ENCODE data around the gene MPRIP.

MPRIP gene

DNA sequence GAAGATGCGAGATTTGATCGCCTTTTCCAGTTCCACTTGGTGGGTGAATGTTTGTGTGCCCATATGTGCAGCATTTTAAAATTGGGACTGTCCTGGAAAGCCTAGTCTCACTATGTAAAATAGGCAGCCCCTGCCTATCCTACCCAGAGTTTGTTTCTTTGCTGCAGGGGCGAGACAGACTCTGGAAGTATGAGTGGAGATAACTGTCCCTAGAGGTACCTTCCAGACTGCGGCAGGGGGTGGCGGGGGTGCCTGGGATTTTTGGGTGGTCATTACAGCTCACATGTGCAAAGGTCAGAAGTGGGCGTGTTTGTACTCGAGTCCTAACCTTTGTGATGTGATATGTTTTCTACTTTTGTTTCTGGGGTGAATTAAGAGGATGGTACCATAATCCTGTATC, 36.6 kb downstream of the MPRIP start:
- TF ChIP-seq, protein P1, sequence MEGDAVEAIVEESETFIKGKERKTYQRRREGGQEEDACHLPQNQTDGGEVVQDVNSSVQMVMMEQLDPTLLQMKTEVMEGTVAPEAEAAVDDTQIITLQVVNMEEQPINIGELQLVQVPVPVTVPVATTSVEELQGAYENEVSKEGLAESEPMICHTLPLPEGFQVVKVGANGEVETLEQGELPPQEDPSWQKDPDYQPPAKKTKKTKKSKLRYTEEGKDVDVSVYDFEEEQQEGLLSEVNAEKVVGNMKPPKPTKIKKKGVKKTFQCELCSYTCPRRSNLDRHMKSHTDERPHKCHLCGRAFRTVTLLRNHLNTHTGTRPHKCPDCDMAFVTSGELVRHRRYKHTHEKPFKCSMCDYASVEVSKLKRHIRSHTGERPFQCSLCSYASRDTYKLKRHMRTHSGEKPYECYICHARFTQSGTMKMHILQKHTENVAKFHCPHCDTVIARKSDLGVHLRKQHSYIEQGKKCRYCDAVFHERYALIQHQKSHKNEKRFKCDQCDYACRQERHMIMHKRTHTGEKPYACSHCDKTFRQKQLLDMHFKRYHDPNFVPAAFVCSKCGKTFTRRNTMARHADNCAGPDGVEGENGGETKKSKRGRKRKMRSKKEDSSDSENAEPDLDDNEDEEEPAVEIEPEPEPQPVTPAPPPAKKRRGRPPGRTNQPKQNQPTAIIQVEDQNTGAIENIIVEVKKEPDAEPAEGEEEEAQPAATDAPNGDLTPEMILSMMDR (IDR thresholded peaks at IDR 0.05), result no peak
- peak overlapping the region in 1 of 2 donors; percentile 47 for H3K27ac ChIP-seq
- no peak for DNase-seq (ENCODE audit: low spot score)
- no peak overlapping the region for H3K4me3 ChIP-seq

DNA sequence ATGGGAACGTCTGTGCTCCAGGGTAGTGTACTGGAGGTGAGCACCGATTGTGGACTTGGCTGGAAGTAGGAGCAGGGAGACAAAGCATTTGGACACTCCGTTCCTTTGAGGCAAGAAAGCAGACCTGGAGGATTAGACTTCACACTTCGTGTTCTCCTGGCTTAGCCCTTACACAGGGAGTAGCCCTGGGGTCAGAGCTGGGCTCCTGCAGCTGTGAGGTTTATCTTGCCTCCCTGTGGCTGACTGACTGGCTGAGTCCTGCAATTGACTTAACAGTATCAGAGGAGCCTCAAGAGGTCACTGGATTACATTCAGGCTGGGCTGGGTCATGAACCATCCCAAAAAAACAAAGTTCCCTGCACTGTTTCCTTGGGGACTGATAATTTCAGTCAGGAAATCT, 37.1 kb downstream of the MPRIP start:
- TF ChIP-seq, protein P1 (IDR thresholded peaks at IDR 0.05), result no peak
- peak overlapping the region; percentile 26 for H3K4me3 ChIP-seq
- peak overlapping the region in 1 of 2 donors; percentile 47 for H3K27ac ChIP-seq
- no peak for DNase-seq (ENCODE audit: low spot score)

DNA sequence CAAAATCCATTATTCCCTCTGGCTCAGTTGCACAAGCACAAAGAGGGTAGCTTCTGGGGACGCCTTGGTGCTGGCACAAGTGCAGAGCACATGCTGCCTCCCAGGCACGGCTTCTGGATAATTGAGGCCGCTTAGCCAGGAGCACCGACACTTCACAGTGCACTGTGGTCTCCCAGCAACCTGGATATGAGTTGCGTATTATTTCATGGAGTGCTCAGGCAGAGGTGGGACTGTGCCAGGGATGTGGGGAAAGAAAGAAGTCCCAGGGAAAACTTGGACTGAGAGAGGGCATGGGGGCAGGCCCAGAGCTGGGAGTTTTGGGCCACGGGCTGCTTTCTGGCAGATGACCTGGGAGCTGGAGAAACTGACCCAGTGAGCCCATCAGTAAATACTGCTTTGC, 37.5 kb downstream of the MPRIP start:
- TF ChIP-seq, protein P1 (IDR thresholded peaks at IDR 0.05), result no peak
- DNase-seq (ENCODE audit: low spot score), result no peak
- H3K27ac ChIP-seq, result peak overlapping the region; percentile 13 to 47

DNA sequence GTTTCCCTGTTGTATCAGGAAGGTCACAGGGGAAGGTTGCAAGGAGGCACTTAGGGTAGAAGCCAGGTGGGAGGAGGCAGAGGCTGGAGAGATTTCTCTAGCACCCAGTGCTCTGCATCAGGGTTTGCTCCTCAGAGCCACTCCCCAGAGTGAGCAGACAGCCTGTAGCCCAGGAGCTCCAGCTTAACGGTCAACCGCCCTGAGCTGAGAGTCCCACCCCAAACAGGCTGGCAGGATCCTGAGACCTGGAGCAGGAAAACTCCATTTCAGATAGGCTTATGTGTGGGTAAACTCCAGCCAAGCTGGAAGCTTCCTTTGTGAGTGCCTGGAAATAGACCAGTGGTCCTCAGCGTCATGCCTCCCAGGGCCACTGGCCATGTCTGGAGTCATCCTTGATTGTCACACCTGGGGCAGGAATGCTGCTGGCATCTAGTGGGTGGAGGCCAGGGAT, 37.9 kb downstream of the MPRIP start:
- TF ChIP-seq, protein P1 (IDR thresholded peaks at IDR 0.05), result no peak
- no peak for DNase-seq (ENCODE audit: low spot score)
- peak overlapping the region; percentile 13 to 47 for H3K27ac ChIP-seq

More for the DNA sequence above, 37.5 kb downstream of the MPRIP start:
- H3K4me3 ChIP-seq, result peak overlapping the region; percentile 26

DNA sequence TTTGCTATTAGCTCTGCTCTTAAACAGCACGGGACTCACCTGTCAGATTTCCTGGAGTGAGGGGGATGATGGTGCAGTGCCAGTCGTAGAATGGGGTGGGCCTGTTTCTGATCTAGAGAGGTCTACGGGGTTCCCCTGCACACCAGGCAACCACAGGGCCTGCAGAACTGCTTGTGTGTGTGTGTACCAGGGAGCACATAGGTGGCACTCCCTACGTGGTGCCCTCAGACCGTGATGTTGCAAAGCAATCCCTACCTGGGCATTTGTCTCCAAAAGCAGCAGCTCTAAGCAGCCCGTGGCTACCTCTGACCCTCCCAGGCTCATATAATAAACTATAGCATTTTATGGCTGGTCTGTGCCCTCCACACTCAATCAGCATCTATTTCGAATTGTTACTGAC, 38.5 kb downstream of the MPRIP start:
- DNase-seq (ENCODE audit: low spot score), result no peak
- H3K4me3 ChIP-seq, result peak overlapping the region; percentile 12
- peak overlapping the region in 1 of 2 donors; percentile 37 for H3K27ac ChIP-seq
- TF ChIP-seq, protein P1 (IDR thresholded peaks at IDR 0.05), result no peak

More for the DNA sequence above, 37.9 kb downstream of the MPRIP start:
- peak overlapping the region; percentile 26 for H3K4me3 ChIP-seq

DNA sequence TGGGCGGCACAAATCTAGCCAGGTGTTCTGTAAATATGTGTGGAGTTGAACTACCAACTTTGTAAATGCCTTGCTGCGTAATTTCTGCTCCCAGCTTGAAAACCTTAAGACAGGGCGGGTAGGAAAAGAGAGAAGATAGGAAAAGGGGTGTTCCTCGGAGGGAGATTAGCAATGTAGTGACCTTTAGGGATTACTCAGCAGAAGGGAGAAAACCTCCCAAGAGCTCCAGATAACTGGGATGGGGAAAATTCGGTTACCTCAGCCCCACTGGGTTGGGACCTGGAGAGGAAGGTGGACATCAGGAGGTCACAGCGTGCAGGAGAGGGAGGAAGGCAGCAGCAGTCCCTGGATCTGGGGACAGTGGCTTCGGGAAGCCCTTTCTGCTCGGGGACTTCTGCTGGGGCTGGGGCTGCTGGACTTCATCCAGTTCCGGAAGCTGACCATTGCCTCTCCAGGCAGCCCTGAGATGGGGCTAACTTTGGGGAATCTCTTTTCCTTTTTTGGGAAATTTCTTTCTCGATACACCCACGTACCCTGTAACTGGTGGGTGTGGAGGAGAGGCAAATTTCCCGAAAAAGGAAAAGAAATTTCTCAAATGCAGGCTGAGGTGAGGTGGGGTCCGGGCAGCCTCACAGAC, 39.2 kb downstream of the MPRIP start:
- Histone ChIP-seq H3K4me3 (peak overlapping the region; percentile 12), H3K27ac (peak overlapping the region in 1 of 2 donors; percentile 37)
- no peak for DNase-seq (ENCODE audit: low spot score)
- TF ChIP-seq, protein P1 (IDR thresholded peaks at IDR 0.05), result no peak

DNA sequence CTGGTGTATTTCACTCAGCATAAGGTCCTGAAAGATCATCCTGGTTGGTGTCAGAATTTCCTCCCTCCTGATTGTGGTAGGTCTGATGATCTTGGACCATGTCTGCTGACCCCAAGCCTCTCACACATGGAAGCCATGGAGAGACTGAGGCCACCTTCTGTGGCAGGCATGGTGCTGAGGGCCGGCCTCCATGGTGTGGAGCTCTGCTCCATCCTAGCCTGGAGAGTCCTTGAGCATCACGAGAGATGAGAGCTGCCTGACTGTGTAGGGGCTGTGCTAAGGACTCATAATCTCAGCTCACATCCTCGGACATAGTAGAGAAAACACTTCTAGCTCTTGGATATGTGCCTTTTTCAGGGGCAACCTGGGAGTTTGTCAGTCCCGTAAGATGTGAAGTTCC, 40.6 kb downstream of the MPRIP start:
- DNase-seq (ENCODE audit: low spot score), result no peak
- no peak overlapping the region for H3K4me3 ChIP-seq
- H3K27ac ChIP-seq, result no peak overlapping the region
- TF ChIP-seq, protein P1 (IDR thresholded peaks at IDR 0.05), result no peak
